GM12892 (cell line): ENCODE data around the gene NR2E3.

Experiments used
- POLR2A ChIP-seq: IDR thresholded peaks from 2 replicates; pipeline ENCODE4 v1.6.1; 2011; ENCODE audit warnings: low read depth, low read length, control low read depth
- POLR2AphosphoS5 ChIP-seq: IDR thresholded peaks from 2 replicates; pipeline ENCODE4 v1.6.1; 2011; ENCODE audit warnings: low read depth, low read length, control low read depth
- TAF1 ChIP-seq: IDR thresholded peaks from 2 replicates; pipeline ENCODE4 v1.6.1; 2011; ENCODE audit warnings: low read depth, mild to moderate bottlenecking, control low read depth, low read length, borderline replicate concordance

DNA sequence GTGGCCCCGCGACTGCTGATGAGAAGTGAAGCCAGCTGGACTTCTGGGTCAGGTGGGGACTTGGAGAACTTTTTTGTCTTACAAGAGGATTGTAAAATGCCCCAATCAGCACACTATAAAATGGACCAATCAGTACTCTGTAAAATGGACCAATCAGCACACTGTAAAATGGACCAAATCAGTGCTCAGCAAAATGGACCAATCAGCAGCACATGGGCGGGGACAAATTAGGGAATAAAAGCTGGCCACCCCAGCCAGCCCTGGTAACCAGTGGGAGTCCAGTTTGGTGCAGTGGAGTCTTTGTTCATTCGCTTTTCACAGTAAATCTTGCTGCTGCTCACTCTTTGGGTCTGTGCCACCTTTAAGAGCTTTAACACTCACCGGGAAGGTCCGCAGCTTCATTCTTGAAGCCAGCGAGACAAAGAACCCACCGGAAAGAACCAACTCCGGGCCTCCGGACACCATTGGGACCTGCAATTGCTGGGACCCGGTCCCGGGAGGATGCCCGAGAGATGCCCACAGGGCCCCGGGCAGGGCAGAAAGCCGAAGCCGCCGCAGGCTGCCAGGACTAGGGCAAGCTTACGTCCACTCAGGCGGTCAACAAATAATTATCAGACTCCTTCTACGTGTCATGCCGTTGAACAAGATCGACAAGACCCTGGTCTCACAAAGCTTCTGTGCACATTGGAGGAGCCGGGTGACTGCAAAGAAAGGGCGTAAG lies 8.3 kb upstream of the NR2E3 start:
- TF ChIP-seq TAF1: no peak
- no peak for TF ChIP-seq POLR2A
- TF ChIP-seq POLR2AphosphoS5: no peak
